Prostate gland (tissue), 2 donors: ENCODE results near the gene SYCP1. TPM values are rescaled to one million over a fixed set of nuclear protein-coding genes. Genes with fewer than 3 reads are reported as not detected.
"Not testable (repeated sequence)": the region's sequence is repeated elsewhere in the genome, so short reads cannot be mapped to it uniquely, and the experiment has no call there.

Experiments
- DNase-seq: peaks from one replicate; pipeline ENCODE4 v3.0.0-alpha.2; 2019; ENCODE audit warnings: low spot score
- H3K27ac ChIP-seq, 2 donors: fragments of 200-600 bp; sonication (generic); 2 replicates each; pipeline ENCODE4 v1.5.1; 2017 to 2019
- H3K27me3 ChIP-seq: fragments of 200-600 bp; sonication (generic); replicated peaks from 2 replicates; pipeline ENCODE4 v1.5.1; 2019; ENCODE audit not compliant: insufficient read depth
- H3K36me3 ChIP-seq, 2 donors: fragments of 200-600 bp; sonication (generic); 1 replicate in 1 of 2; 2 replicates in 1 of 2; pipeline versions ENCODE4 v1.5.1 to v1.8.1; 2017 to 2019
- H3K4me1 ChIP-seq: fragments of 200-600 bp; sonication (generic); replicated peaks from 2 replicates; pipeline ENCODE4 v1.5.1; 2019
- H3K4me3 ChIP-seq, 2 donors: fragments of 200-600 bp; sonication (generic); 2 replicates each; pipeline ENCODE4 v1.5.1; 2017 to 2019
- H3K9me3 ChIP-seq: fragments of 200-600 bp; sonication (generic); 2 replicates; pipeline ENCODE4 v1.5.1; 2017
- CTCF ChIP-seq, 4 experiments: fragments of 200-600 bp in 2 of 4; fragments of 450-650 bp in 2 of 4; sonication (generic) in 2 of 4; IDR thresholded peaks; 1 replicate in 3 of 4; 2 replicates in 1 of 4; pipeline ENCODE4 v1.5.1; 2016 to 2019; ENCODE audit warnings: antibody characterized with exemption in 4 of 4, mild to moderate bottlenecking in 2 of 4, moderate library complexity in 2 of 4
- POLR2A ChIP-seq: fragments of 450-650 bp; IDR thresholded peaks from one replicate; pipeline ENCODE4 v1.6.1; 2016; ENCODE audit warnings: antibody characterized with exemption, mild to moderate bottlenecking
- POLR2AphosphoS5 ChIP-seq: sonication (generic); formaldehyde crosslinking; IDR thresholded peaks from one replicate; pipeline ENCODE4 v1.6.1; 2017; ENCODE audit warnings: antibody characterized with exemption
- WGBS: methylation state at CpG from one replicate; pipeline ENCODE4 v1.1.5; 2018; 5-methylcytosine and 5-hydroxymethylcytosine counted together
- intact Hi-C: fragments of 100-400 bp; cut with DNase I; formaldehyde crosslinking; loops from one replicate; pipeline ENCODE4 v1.14.2; 2022
- total RNA-seq, 2 donors: library from RNA; depleted of rRNA; stranded (reverse); fragments of >200 nt; gene quantifications; one replicate each; pipeline ENCODE4 v1.1.0, GENCODE V29; 2016

SYCP1 gene
- total RNA-seq = 1 to 10 TPM in 1 of 2 donors, not detected in 1; 9.3 TPM

GRCh38 chr1:114854693-114855320, at the start of gene SYCP1:
TSS of gene SYCP1 (plus strand) at chr1:114854863. CDS start at chr1:114855465, 602 bp downstream.
- no peak within 1 kb of the TSS for H3K4me3 ChIP-seq
- peaks cover 4% of the 10 kb centered on the region for H3K27me3 ChIP-seq
- 26% methylated on average over 40 of the region's 40 CpGs for WGBS
- H3K4me1 ChIP-seq = no peaks in the 10 kb centered on the region
- H3K9me3 ChIP-seq = no peaks in the 10 kb centered on the region
- H3K36me3 ChIP-seq = no peaks in the 10 kb centered on the region
- H3K27ac ChIP-seq = no peak within 1 kb of the TSS
- no peak for DNase-seq
- intact Hi-C loops = loop anchor here (10.0 kb wide), 1 partner anchor 70 kb away; no protein-coding TSS in a partner anchor
- TF ChIP-seq CTCF (IDR thresholded peaks at IDR 0.05) (no peak), POLR2A (no peak), POLR2AphosphoS5 (no peak)

- Histone ChIP-seq H3K36me3 (no peaks in the 10 kb centered on the region), H3K4me1 (no peaks in the 10 kb centered on the region), H3K4me3 (no peak overlapping the region), H3K9me3 (no peaks in the 10 kb centered on the region), H3K27ac (no peak overlapping the region), H3K27me3 (no peaks in the 10 kb centered on the region)
- DNase-seq = no peak
- intact Hi-C loops = no loop called here
- no peak for TF ChIP-seq CTCF (IDR thresholded peaks at IDR 0.05)
- 81% methylated on average over 3 of the region's 3 CpGs for WGBS
Observed at GRCh38 chr1:114819869-114820268, 34.8 kb upstream of the SYCP1 start.

GRCh38 chr1:114820392-114820791, 34.3 kb upstream of the SYCP1 start:
- H3K9me3 ChIP-seq = no peaks in the 10 kb centered on the region
- no peak overlapping the region for H3K27ac ChIP-seq
- H3K4me3 ChIP-seq = no peak overlapping the region
- no peaks in the 10 kb centered on the region for H3K36me3 ChIP-seq
- WGBS = 95% methylated on average over 2 of the region's 2 CpGs
- no peaks in the 10 kb centered on the region for H3K4me1 ChIP-seq
- intact Hi-C loops = no loop called here
- DNase-seq = no peak
- no peak for TF ChIP-seq POLR2AphosphoS5
- TF ChIP-seq POLR2A = no peak
- TF ChIP-seq CTCF (IDR thresholded peaks at IDR 0.05) = no peak
- no peaks in the 10 kb centered on the region for H3K27me3 ChIP-seq

- TF ChIP-seq POLR2A = no peak
- TF ChIP-seq CTCF (IDR thresholded peaks at IDR 0.05) = no peak
- no peak for TF ChIP-seq POLR2AphosphoS5
- H3K4me3 ChIP-seq = no peak overlapping the region
- H3K27me3 ChIP-seq = no peaks in the 10 kb centered on the region
- no peaks in the 10 kb centered on the region for H3K9me3 ChIP-seq
- H3K36me3 ChIP-seq = no peaks in the 10 kb centered on the region
- H3K4me1 ChIP-seq = no peaks in the 10 kb centered on the region
- intact Hi-C loops = no loop called here
- no peak overlapping the region for H3K27ac ChIP-seq
- DNase-seq = no peak
Observed at GRCh38 chr1:114821978-114822377, 32.7 kb upstream of the SYCP1 start.

GRCh38 chr1:114828251-114828650, 26.4 kb upstream of the SYCP1 start:
- Histone ChIP-seq H3K4me1 (no peaks in the 10 kb centered on the region), H3K4me3 (no peak overlapping the region), H3K27me3 (no peaks in the 10 kb centered on the region), H3K9me3 (no peaks in the 10 kb centered on the region), H3K36me3 (no peaks in the 10 kb centered on the region), H3K27ac (no peak overlapping the region)
- no peak for TF ChIP-seq CTCF (IDR thresholded peaks at IDR 0.05)
- no peak for TF ChIP-seq POLR2AphosphoS5
- TF ChIP-seq POLR2A = no peak
- no peak for DNase-seq
- WGBS = 90% methylated on average over 5 of the region's 5 CpGs
- intact Hi-C loops = no loop called here

GRCh38 chr1:114830075-114830474, 24.6 kb upstream of the SYCP1 start:
- DNase-seq, H3K4me3 ChIP-seq, intact Hi-C loops, H3K27ac ChIP-seq, H3K4me1 ChIP-seq, H3K9me3 ChIP-seq, H3K27me3 ChIP-seq, H3K36me3 ChIP-seq: not testable (repeated sequence)
- 80% methylated on average over 1 of the region's 1 CpG for WGBS
